Endothelial cell of umbilical vein (primary cell): ENCODE data around the gene MAPK8IP2.

Experiments used
- EZH2 ChIP-seq: IDR thresholded peaks from 2 replicates; pipeline ENCODE4 v1.6.1; 2012; ENCODE audit warnings: borderline replicate concordance, low read depth, mild to moderate bottlenecking, moderate library complexity, low read length, inconsistent platforms; ENCODE audit not compliant: severe bottlenecking
- FOS ChIP-seq: IDR thresholded peaks from 2 replicates; pipeline ENCODE4 v1.6.1; 2011; ENCODE audit warnings: mild to moderate bottlenecking, low read length, moderate library complexity, borderline replicate concordance; ENCODE audit not compliant: insufficient read depth
- GATA2 ChIP-seq: IDR thresholded peaks from 2 replicates; pipeline ENCODE4 v1.7.0; 2011; ENCODE audit warnings: low read depth, mild to moderate bottlenecking, moderate library complexity, mixed read lengths, low read length; ENCODE audit not compliant: insufficient read length, insufficient read depth
- MYC ChIP-seq: IDR thresholded peaks from one replicate; pipeline ENCODE4 v1.6.1; 2011; ENCODE audit warnings: mild to moderate bottlenecking, low read depth, low read length
- POLR2A ChIP-seq: IDR thresholded peaks from 2 replicates; pipeline ENCODE4 v1.6.1; 2012; ENCODE audit warnings: low read depth, mild to moderate bottlenecking, control low read depth, low read length
- POLR2AphosphoS5 ChIP-seq: IDR thresholded peaks from 2 replicates; pipeline ENCODE4 v1.6.1; 2012; ENCODE audit warnings: low read depth, mild to moderate bottlenecking, control low read depth, low read length, moderate library complexity; ENCODE audit not compliant: insufficient read depth
- TF ChIP-seq, protein P1 (sequence below), 2 donors: IDR thresholded peaks; 1 replicate in 1 of 2; 2 replicates in 1 of 2; pipeline ENCODE4 v1.5.1; 2011; ENCODE audit warnings: low read length in 2 of 2, mild to moderate bottlenecking in 2 of 2, moderate library complexity in 2 of 2, control low read depth in 1 of 2, inconsistent platforms in 1 of 2, low read depth in 1 of 2; ENCODE audit not compliant: insufficient read depth in 1 of 2; ENCODE audit errors: extremely low read depth in 1 of 2
- TF ChIP-seq, protein P2 (sequence below): IDR thresholded peaks from 2 replicates; pipeline ENCODE4 v1.6.1; 2011; ENCODE audit not compliant: insufficient read depth, insufficient read length

DNA sequence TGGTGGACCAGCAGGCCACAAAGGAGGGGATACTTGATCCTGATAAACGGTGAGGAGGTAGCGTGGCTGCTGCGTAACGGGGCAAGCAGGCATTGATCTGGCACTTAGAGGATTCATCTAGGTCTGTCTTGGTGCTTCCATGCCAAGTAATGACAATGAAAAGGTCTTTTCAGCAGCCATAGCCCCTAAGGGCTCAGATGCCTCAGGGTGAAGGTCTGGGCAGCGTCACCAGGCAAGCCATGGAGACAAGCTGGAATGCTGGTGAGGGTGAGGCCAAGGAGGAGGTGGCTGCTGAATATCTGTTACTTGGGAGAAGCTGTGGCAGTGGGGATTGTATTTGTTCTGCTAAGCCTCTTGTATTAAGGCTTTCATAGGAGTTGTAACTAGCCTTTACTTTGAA is 13.2 kb upstream of the MAPK8IP2 start:
- TF ChIP-seq, protein P1, sequence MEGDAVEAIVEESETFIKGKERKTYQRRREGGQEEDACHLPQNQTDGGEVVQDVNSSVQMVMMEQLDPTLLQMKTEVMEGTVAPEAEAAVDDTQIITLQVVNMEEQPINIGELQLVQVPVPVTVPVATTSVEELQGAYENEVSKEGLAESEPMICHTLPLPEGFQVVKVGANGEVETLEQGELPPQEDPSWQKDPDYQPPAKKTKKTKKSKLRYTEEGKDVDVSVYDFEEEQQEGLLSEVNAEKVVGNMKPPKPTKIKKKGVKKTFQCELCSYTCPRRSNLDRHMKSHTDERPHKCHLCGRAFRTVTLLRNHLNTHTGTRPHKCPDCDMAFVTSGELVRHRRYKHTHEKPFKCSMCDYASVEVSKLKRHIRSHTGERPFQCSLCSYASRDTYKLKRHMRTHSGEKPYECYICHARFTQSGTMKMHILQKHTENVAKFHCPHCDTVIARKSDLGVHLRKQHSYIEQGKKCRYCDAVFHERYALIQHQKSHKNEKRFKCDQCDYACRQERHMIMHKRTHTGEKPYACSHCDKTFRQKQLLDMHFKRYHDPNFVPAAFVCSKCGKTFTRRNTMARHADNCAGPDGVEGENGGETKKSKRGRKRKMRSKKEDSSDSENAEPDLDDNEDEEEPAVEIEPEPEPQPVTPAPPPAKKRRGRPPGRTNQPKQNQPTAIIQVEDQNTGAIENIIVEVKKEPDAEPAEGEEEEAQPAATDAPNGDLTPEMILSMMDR (IDR thresholded peaks at IDR 0.05; ENCODE audit: extremely low read depth in 1 of 2, insufficient read depth in 1 of 2, low read depth in 1 of 2, low read length in 2 of 2) = no peak
- TF ChIP-seq EZH2 = no peak
- no peak for TF ChIP-seq POLR2A
- TF ChIP-seq, protein P2, sequence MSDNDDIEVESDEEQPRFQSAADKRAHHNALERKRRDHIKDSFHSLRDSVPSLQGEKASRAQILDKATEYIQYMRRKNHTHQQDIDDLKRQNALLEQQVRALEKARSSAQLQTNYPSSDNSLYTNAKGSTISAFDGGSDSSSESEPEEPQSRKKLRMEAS = no peak
- no peak for TF ChIP-seq POLR2AphosphoS5
- no peak for TF ChIP-seq FOS
- TF ChIP-seq MYC = no peak
- TF ChIP-seq GATA2 = no peak
